Nephron (organoid): ENCODE data around the gene ZNF516.
"Not testable (repeated sequence)": the region's sequence is repeated elsewhere in the genome, so short reads cannot be mapped to it uniquely, and the experiment has no call there.

Experiments used
- H3K27ac Mint-ChIP-seq, 3 experiments: 2 replicates each; pipeline ENCODE4 v1.8.0; 2020; ENCODE audit warnings: mixed read lengths in 3 of 3, mild to moderate bottlenecking in 2 of 3, moderate library complexity in 1 of 3
- H3K27me3 Mint-ChIP-seq: 2 replicates; pipeline ENCODE4 v1.8.0; 2021; ENCODE audit warnings: low read depth, mild to moderate bottlenecking, moderate library complexity, mixed read lengths
- H3K36me3 Mint-ChIP-seq: 2 replicates; pipeline ENCODE4 v1.8.0; 2020; ENCODE audit warnings: low read depth, mixed read lengths
- H3K4me1 Mint-ChIP-seq: 2 replicates; pipeline ENCODE4 v1.8.0; 2020; ENCODE audit warnings: mixed read lengths
- H3K4me3 Mint-ChIP-seq, 3 experiments: 2 replicates each; pipeline ENCODE4 v1.8.0; 2020; ENCODE audit warnings: mild to moderate bottlenecking in 3 of 3, mixed read lengths in 3 of 3, moderate library complexity in 2 of 3
- H3K9me3 Mint-ChIP-seq: 2 replicates; pipeline ENCODE4 v1.8.0; 2020; ENCODE audit warnings: mixed read lengths
- CTCF ChIP-seq, 3 experiments: fragments of 200-600 bp; sonication (generic); IDR thresholded peaks; one replicate each; pipeline ENCODE4 v1.5.0; 2021; ENCODE audit warnings: antibody characterized with exemption in 3 of 3; ENCODE audit not compliant: unreplicated experiment in 3 of 3

The ZNF516 gene

GRCh38 chr18:76476665-76477561, 18.1 kb downstream of the ZNF516 start:
- no peak for TF ChIP-seq CTCF (IDR thresholded peaks at IDR 0.05; ENCODE audit: unreplicated experiment in 3 of 3)
- no peak overlapping the region for H3K4me3 Mint-ChIP-seq

GRCh38 chr18:76475450-76476194, 19.4 kb downstream of the ZNF516 start:
- H3K4me3 Mint-ChIP-seq = no peak overlapping the region
- no peaks in the 10 kb centered on the region for H3K27me3 Mint-ChIP-seq
- peaks cover 21% of the 10 kb centered on the region for H3K36me3 Mint-ChIP-seq
- no peaks in the 10 kb centered on the region for H3K9me3 Mint-ChIP-seq
- peaks cover 60% of the 10 kb centered on the region for H3K4me1 Mint-ChIP-seq
- H3K27ac Mint-ChIP-seq = peak overlapping the region in 2 of 3 experiments; percentile 3 to 66
- TF ChIP-seq CTCF (IDR thresholded peaks at IDR 0.05; ENCODE audit: unreplicated experiment in 3 of 3) = no peak

More at GRCh38 chr18:76476665-76477561, 18.1 kb downstream of the ZNF516 start:
- no peaks in the 10 kb centered on the region for H3K27me3 Mint-ChIP-seq
- peak overlapping the region; percentile 53 to 83 (median 57) for H3K27ac Mint-ChIP-seq
- H3K36me3 Mint-ChIP-seq = peaks cover 21% of the 10 kb centered on the region
- peaks cover 51% of the 10 kb centered on the region for H3K4me1 Mint-ChIP-seq
- no peaks in the 10 kb centered on the region for H3K9me3 Mint-ChIP-seq

- H3K36me3 Mint-ChIP-seq = peaks cover 21% of the 10 kb centered on the region
- TF ChIP-seq CTCF (IDR thresholded peaks at IDR 0.05; ENCODE audit: unreplicated experiment in 3 of 3) = no peak
- no peak overlapping the region for H3K4me3 Mint-ChIP-seq
- peaks cover 68% of the 10 kb centered on the region for H3K4me1 Mint-ChIP-seq
- H3K9me3 Mint-ChIP-seq = no peaks in the 10 kb centered on the region
- peak overlapping the region in 2 of 3 experiments; percentile 7 to 66 for H3K27ac Mint-ChIP-seq
- no peaks in the 10 kb centered on the region for H3K27me3 Mint-ChIP-seq
Observed at GRCh38 chr18:76474824-76475223, 20.2 kb downstream of the ZNF516 start.

GRCh38 chr18:76473521-76473920, 21.5 kb downstream of the ZNF516 start:
- H3K4me1 Mint-ChIP-seq = peaks cover 68% of the 10 kb centered on the region
- not testable (repeated sequence) for H3K9me3 Mint-ChIP-seq, H3K4me3 Mint-ChIP-seq, H3K27ac Mint-ChIP-seq, H3K27me3 Mint-ChIP-seq
- H3K36me3 Mint-ChIP-seq = peaks cover 21% of the 10 kb centered on the region

GRCh38 chr18:76472829-76473228, 22.2 kb downstream of the ZNF516 start:
- H3K9me3 Mint-ChIP-seq = no peaks in the 10 kb centered on the region
- no peak for TF ChIP-seq CTCF (IDR thresholded peaks at IDR 0.05; ENCODE audit: unreplicated experiment in 3 of 3)

GRCh38 chr18:76471593-76471992, 23.4 kb downstream of the ZNF516 start:
- H3K27me3 Mint-ChIP-seq = no peaks in the 10 kb centered on the region

More at GRCh38 chr18:76472829-76473228, 22.2 kb downstream of the ZNF516 start:
- Mint-ChIP-seq H3K4me1 (peaks cover 69% of the 10 kb centered on the region), H3K4me3 (no peak overlapping the region), H3K27me3 (no peaks in the 10 kb centered on the region), H3K36me3 (peaks cover 24% of the 10 kb centered on the region), H3K27ac (no peak overlapping the region)

More at GRCh38 chr18:76471593-76471992, 23.4 kb downstream of the ZNF516 start:
- Mint-ChIP-seq H3K4me3 (no peak overlapping the region), H3K27ac (no peak overlapping the region), H3K36me3 (peaks cover 25% of the 10 kb centered on the region), H3K4me1 (peaks cover 62% of the 10 kb centered on the region), H3K9me3 (no peaks in the 10 kb centered on the region)
- no peak for TF ChIP-seq CTCF (IDR thresholded peaks at IDR 0.05; ENCODE audit: unreplicated experiment in 3 of 3)
